Smooth muscle cell (in vitro differentiated cells): ENCODE data around the gene MBD6. TPM values are rescaled to one million over a fixed set of nuclear protein-coding genes. Genes with fewer than 3 reads are reported as not detected.
"Not testable (repeated sequence)": the region's sequence is repeated elsewhere in the genome, so short reads cannot be mapped to it uniquely, and the experiment has no call there.

Experiments used
- DNase-seq: peaks from one replicate; lab custom pipeline; 2025; ENCODE audit not compliant: unreplicated experiment; lab: John Stamatoyannopoulos, UW
- H2AFZ ChIP-seq: fragments of 200-600 bp; sonication (generic); 2 replicates; pipeline ENCODE4 v1.6.0; 2016; ENCODE audit warnings: antibody characterized with exemption, low read depth, mild to moderate bottlenecking
- H3F3A ChIP-seq: fragments of 200-600 bp; sonication (generic); 2 replicates; pipeline ENCODE4 v1.6.0; 2017; ENCODE audit warnings: antibody characterized with exemption, low read depth
- H3K27ac ChIP-seq: fragments of 200-600 bp; sonication (generic); 2 replicates; pipeline ENCODE4 v1.5.1; 2016; ENCODE audit warnings: low read depth, mild to moderate bottlenecking
- H3K27me3 ChIP-seq: fragments of 200-600 bp; sonication (generic); 2 replicates; pipeline ENCODE4 v1.6.1; 2016; ENCODE audit warnings: low read depth, mild to moderate bottlenecking
- H3K36me3 ChIP-seq: fragments of 200-600 bp; sonication (generic); 2 replicates; pipeline ENCODE4 v1.5.1; 2016; ENCODE audit warnings: low read depth
- H3K4me1 ChIP-seq: fragments of 200-600 bp; sonication (generic); 2 replicates; pipeline ENCODE4 v1.5.1; 2016; ENCODE audit warnings: low read depth
- H3K4me2 ChIP-seq: fragments of 200-600 bp; sonication (generic); 2 replicates; pipeline ENCODE4 v1.6.0; 2016; ENCODE audit warnings: mild to moderate bottlenecking
- H3K4me3 ChIP-seq: fragments of 200-600 bp; sonication (generic); 2 replicates; pipeline ENCODE4 v1.5.1; 2016; ENCODE audit warnings: mild to moderate bottlenecking
- H3K79me2 ChIP-seq: fragments of 200-600 bp; sonication (generic); 2 replicates; pipeline ENCODE4 v1.6.0; 2016; ENCODE audit warnings: low read depth, mild to moderate bottlenecking
- H3K9ac ChIP-seq: fragments of 200-600 bp; sonication (generic); 2 replicates; pipeline ENCODE4 v1.6.0; 2016; ENCODE audit warnings: low read depth
- H3K9me3 ChIP-seq: fragments of 200-600 bp; sonication (generic); replicated peaks from 2 replicates; pipeline ENCODE4 v1.5.1; 2016; ENCODE audit warnings: low read depth
- H4K20me1 ChIP-seq: fragments of 200-600 bp; sonication (generic); 2 replicates; pipeline ENCODE4 v1.6.0; 2016; ENCODE audit warnings: low read depth
- WGBS: methylation state at CpG from one replicate; pipeline ENCODE4 v1.1.7; 2016; ENCODE audit warnings: low lambda C conversion rate; 5-methylcytosine and 5-hydroxymethylcytosine counted together
- polyA plus RNA-seq: library from polyadenylated mRNA; unstranded; fragments of >200 nt; fragmentation: Nextera tagmentation; extraction: Ambion mirVana; gene quantifications from 2 replicates; pipeline ENCODE4 v1.2.1, GENCODE V29; 2016
- total RNA-seq: library from RNA; depleted of rRNA; stranded (reverse); fragments of >200 nt; gene quantifications from 2 replicates; pipeline ENCODE4 v1.2.3, GENCODE V29; 2014
- TF ChIP-seq, protein P1 (sequence below): fragments of 200-600 bp; sonication (generic); IDR thresholded peaks from 2 replicates; pipeline ENCODE4 v1.5.1; 2017; ENCODE audit warnings: borderline replicate concordance, mild to moderate bottlenecking, antibody characterized with exemption; ENCODE audit not compliant: insufficient read depth, poor library complexity, severe bottlenecking

The MBD6 gene
- total and polyA plus RNA-seq, 2 experiments from 2014 or later, result 3.7 to 11.7 TPM

DNA sequence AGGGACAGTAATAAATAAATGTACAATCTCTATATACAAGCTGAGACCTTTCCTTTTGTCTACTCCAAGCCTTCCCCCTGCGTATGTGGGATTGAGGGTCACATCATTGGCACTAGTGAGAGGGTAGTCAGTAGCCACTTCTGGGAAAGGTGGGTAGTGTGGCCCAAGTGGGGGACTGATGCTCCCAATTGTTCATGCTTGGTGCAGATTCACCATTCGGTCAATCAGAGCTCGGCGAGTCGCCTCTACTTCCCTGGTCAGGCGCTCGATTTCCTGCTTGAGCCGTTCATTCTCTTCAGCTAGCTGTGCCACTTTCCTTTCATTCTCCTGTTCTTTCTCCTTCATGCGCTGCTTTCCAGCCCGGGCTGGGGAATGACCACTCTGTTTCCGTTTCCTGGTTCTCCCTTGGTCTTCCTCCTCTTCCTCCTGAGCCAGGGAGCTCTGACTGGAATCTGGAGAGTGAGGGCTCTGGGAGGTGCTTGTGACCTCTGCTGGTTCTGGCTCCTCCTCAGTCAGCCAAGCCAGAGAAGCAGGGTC is 5.9 kb upstream of the MBD6 start:
- Histone ChIP-seq H3K4me3 (no peak overlapping the region), H3K4me2 (no peak overlapping the region), H3F3A (peaks cover 69% of the 10 kb centered on the region), H2AFZ (no peak overlapping the region), H3K27ac (peak overlapping the region; percentile 98), H3K9ac (no peak overlapping the region), H3K4me1 (peaks cover 18% of the 10 kb centered on the region), H4K20me1 (peaks cover 41% of the 10 kb centered on the region), H3K27me3 (no peaks in the 10 kb centered on the region), H3K9me3 (no peaks in the 10 kb centered on the region), H3K36me3 (peaks cover 5% of the 10 kb centered on the region), H3K79me2 (peaks cover 22% of the 10 kb centered on the region)
- DNase-seq, result no peak
- 94% methylated on average over 11 of the region's 11 CpGs for WGBS
- TF ChIP-seq, protein P1, sequence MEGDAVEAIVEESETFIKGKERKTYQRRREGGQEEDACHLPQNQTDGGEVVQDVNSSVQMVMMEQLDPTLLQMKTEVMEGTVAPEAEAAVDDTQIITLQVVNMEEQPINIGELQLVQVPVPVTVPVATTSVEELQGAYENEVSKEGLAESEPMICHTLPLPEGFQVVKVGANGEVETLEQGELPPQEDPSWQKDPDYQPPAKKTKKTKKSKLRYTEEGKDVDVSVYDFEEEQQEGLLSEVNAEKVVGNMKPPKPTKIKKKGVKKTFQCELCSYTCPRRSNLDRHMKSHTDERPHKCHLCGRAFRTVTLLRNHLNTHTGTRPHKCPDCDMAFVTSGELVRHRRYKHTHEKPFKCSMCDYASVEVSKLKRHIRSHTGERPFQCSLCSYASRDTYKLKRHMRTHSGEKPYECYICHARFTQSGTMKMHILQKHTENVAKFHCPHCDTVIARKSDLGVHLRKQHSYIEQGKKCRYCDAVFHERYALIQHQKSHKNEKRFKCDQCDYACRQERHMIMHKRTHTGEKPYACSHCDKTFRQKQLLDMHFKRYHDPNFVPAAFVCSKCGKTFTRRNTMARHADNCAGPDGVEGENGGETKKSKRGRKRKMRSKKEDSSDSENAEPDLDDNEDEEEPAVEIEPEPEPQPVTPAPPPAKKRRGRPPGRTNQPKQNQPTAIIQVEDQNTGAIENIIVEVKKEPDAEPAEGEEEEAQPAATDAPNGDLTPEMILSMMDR, result no peak

DNA sequence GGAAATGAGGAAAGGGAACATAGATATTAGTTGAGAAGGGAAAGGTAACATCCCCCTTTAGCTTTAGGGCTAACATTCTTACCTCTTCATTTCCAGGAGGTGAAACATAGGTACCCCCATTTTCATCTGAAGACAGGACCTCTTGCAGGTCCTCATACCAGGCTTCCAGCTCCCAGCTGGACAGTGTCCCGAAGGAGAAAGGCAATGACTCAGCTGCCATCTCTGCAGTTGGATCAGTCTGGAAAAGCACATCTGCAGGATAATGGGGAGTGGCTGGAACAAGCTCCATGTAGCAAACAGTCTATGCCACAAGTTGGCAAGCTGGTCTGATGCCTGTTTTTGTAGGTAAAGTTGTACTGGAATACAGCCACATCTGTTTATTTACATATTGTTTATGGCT is 5.4 kb upstream of the MBD6 start:
- H3K27me3 ChIP-seq, result no peaks in the 10 kb centered on the region
- DNase-seq, result no peak
- TF ChIP-seq, protein P1, result no peak
- peaks cover 24% of the 10 kb centered on the region for H3K4me1 ChIP-seq
- H3F3A ChIP-seq, result peaks cover 69% of the 10 kb centered on the region
- no peak overlapping the region for H2AFZ ChIP-seq
- peak overlapping the region; percentile 98 for H3K27ac ChIP-seq
- 12% methylated on average over 1 of the region's 1 CpG for WGBS
- no peak overlapping the region for H3K4me3 ChIP-seq
- H3K9ac ChIP-seq, result no peak overlapping the region
- peaks cover 5% of the 10 kb centered on the region for H3K36me3 ChIP-seq
- H4K20me1 ChIP-seq, result peaks cover 38% of the 10 kb centered on the region
- H3K79me2 ChIP-seq, result peaks cover 22% of the 10 kb centered on the region
- H3K4me2 ChIP-seq, result no peak overlapping the region
- no peaks in the 10 kb centered on the region for H3K9me3 ChIP-seq

DNA sequence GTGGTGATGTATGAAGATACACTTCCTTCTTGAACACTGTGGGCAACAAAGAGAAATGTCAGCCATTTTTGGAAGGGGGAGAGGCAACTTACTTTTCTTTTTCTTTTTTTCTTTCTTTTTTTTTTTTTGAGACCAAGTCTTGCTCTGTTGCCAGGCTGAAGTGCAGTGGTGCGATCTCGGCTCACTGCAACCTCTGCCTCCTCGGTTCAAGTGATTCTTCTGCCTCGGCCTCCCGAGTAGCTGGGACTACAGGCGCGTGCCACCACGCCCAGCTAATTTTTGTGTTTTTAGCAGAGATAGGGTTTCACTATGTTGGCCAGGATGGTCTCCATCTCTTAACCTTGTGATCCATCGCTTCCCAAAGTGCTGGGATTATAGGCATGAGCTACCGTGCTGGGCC is 4.9 kb upstream of the MBD6 start:
- Histone ChIP-seq H3F3A (peaks cover 66% of the 10 kb centered on the region), H3K27ac (peak overlapping the region; percentile 98), H4K20me1 (peaks cover 38% of the 10 kb centered on the region), H3K79me2 (peaks cover 22% of the 10 kb centered on the region), H3K4me1 (peaks cover 25% of the 10 kb centered on the region), H3K4me3 (peak overlapping the region; percentile 89), H3K4me2 (peak overlapping the region; percentile 88)
- WGBS, result 96% methylated on average over 10 of the region's 10 CpGs
- H3K9me3 ChIP-seq, H3K27me3 ChIP-seq, DNase-seq, H2AFZ ChIP-seq, H3K9ac ChIP-seq, H3K36me3 ChIP-seq: not testable (repeated sequence)

DNA sequence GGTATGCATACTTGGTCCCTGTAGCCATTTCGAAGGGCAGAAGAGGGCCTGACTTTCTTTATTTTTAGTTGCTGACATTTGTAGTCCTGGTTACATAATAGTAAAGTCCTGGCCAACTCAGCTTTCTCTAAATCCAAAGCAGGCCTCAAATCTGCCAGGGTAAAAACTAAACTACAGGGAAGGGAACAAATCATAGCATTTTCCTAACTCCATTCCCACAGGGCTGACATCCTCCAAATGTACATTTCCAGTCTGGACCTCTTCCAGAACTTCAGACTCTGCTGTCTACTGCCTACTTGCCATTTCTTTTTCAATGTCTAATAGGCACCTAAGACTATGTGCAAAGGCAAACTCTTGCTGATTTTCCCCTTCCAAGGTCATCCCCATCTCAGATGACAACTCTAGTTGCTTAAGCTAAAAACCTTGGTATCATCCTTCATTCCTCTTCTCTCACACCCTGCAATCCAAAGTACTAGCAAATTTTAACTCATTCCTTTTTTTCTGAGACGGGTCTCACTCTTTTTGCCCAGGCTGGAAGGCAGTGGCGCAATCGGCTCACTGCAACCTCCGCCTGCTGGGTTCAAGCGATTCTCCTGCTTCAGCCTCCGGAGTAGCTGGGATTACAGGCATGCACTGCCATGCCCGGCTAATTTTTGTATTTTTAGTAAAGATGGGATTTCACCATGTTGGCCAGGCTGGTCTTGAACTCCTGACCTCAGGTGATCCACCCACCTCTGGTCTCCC is 4.3 kb upstream of the MBD6 start:
- Histone ChIP-seq H3K36me3 (peaks cover 5% of the 10 kb centered on the region), H4K20me1 (peaks cover 41% of the 10 kb centered on the region), H3K4me1 (peaks cover 25% of the 10 kb centered on the region), H3F3A (peaks cover 68% of the 10 kb centered on the region), H3K27me3 (no peaks in the 10 kb centered on the region), H3K4me3 (peak overlapping the region; percentile 89), H2AFZ (no peak overlapping the region), H3K9ac (peak overlapping the region; percentile 23), H3K79me2 (peaks cover 25% of the 10 kb centered on the region), H3K27ac (peak overlapping the region; percentile 98), H3K4me2 (peak overlapping the region; percentile 88), H3K9me3 (no peaks in the 10 kb centered on the region)
- TF ChIP-seq, protein P1, result no peak
- no peak for DNase-seq
- WGBS, result 84% methylated on average over 8 of the region's 8 CpGs
